ENCODE data around the gene C1orf167.

C1orf167 gene

DNA sequence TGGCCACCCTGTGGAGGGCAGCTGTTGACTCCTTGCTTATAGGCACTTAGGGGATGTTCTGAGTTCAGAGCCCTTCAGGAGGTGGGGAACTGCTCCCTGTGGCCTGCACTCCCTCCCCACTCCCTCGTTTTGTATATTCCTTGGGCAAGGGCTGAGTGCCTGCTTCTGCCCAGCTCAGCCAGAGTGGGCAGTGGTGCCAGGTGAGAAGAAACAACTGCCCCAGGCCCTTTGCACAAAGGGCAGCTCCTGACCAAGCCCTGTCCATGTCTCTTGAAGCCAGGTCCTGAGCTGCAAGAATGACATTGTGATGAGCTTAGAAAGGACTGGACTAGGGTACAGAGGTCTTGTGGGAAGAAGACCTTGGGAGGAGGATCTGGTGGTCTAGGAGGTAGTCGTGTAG, 23.9 kb upstream of the C1orf167 start:
- no peak overlapping the region for H3K4me3 ChIP-seq (ENCODE audit: extremely low read depth, insufficient read depth, low read length, poor library complexity, severe bottlenecking)
- WGBS, 2 experiments (ENCODE audit: insufficient coverage in 2 of 2) = 100% methylated on average over 2 of the region's 2 CpGs; no CpG with 5 or more reads in 1 of the 2 experiments
- H3K27ac ChIP-seq (ENCODE audit: low read depth, low read length, severe bottlenecking) = no peak overlapping the region
- H3K4me1 ChIP-seq (ENCODE audit: control insufficient read depth, insufficient read depth, low read length, poor library complexity, severe bottlenecking) = peaks cover 20% of the 10 kb centered on the region
- no peaks in the 10 kb centered on the region for H3K36me3 ChIP-seq (ENCODE audit: control insufficient read depth, insufficient read depth, low read length)
- H3K9me3 ChIP-seq (ENCODE audit: control insufficient read depth, low read length) = no peaks in the 10 kb centered on the region

DNA sequence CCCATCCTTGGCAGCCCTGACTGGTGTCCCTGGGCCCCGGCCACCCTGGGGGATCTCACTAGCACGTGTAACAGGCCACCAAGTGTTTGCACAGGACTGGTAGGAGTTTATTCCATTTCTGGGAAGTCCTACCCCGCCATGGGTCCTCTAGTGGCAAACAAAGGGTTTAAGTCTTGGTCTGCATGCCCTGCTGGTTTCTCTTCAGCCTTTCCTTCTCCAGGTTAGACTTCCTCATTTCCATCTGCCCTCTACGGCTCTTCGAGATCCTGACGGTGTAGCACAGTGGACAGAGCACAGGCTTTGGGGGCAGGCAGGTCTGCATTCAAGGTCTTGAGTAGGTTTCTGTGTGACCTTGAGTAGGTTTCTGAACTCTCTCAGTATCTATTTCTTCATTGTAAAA, 23.2 kb upstream of the C1orf167 start:
- 94% methylated on average over 2 to 3 of the region's 6 CpGs for WGBS, 2 experiments (ENCODE audit: insufficient coverage in 2 of 2)
- Histone ChIP-seq H3K4me1 (ENCODE audit: control insufficient read depth, insufficient read depth, low read length, poor library complexity, severe bottlenecking) (peaks cover 20% of the 10 kb centered on the region), H3K4me3 (ENCODE audit: extremely low read depth, insufficient read depth, low read length, poor library complexity, severe bottlenecking) (no peak overlapping the region), H3K27ac (ENCODE audit: low read depth, low read length, severe bottlenecking) (no peak overlapping the region), H3K36me3 (ENCODE audit: control insufficient read depth, insufficient read depth, low read length) (no peaks in the 10 kb centered on the region), H3K9me3 (ENCODE audit: control insufficient read depth, low read length) (no peaks in the 10 kb centered on the region)

DNA sequence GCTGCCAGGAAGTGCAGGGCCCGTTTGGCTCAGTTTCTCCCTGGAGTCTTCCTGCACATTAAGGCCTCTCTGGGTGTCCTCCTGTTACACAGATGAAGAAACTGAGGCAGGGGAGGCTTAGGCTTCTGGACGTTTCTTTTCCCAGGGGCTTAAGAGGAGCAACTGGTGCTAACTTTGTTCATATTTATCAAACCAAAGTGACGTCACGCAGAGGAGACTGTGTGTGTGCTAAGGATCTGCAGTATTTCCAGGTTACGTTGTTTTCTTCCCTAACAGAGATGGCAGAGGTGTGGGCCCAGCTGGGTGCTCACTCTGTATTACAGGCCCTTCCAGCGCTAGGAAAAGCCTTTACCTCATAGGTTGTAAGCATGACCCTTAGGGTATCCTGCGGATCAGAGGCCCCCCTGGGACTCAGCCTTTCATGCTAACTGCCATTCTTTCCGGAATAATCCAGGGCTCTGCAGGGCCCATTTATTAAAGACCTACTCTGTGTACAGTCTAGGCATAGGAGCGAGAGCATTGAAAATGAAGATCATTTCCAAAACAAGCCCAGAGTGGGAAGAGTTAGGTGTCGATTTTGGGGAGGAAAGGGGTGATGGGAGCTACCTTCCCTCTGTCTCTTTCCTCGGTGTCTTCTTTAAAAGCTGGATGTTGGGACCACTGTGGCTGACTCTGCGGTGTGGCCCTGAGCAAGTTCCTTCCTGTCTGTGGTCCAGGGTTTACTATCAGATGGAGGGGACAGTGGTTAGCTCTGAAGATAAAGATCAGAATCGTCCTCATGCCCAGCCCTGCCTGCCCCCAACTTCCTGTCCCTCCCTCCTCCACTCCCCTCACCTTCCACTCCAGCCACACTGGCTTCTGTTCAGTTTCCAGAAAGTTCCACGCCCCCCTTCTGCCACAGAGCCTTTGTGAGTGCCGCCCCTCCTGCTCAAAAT, 21.5 kb upstream of the C1orf167 start:
- Histone ChIP-seq H3K4me3 (ENCODE audit: extremely low read depth, insufficient read depth, low read length, poor library complexity, severe bottlenecking) (no peak overlapping the region), H3K4me1 (ENCODE audit: control insufficient read depth, insufficient read depth, low read length, poor library complexity, severe bottlenecking) (peaks cover 20% of the 10 kb centered on the region), H3K27ac (ENCODE audit: low read depth, low read length, severe bottlenecking) (no peak overlapping the region), H3K36me3 (ENCODE audit: control insufficient read depth, insufficient read depth, low read length) (no peaks in the 10 kb centered on the region), H3K9me3 (ENCODE audit: control insufficient read depth, low read length) (no peaks in the 10 kb centered on the region)
- 83 to 90% methylated on average over 11 to 12 of the region's 15 CpGs for WGBS, 2 experiments (ENCODE audit: insufficient coverage in 2 of 2)

DNA sequence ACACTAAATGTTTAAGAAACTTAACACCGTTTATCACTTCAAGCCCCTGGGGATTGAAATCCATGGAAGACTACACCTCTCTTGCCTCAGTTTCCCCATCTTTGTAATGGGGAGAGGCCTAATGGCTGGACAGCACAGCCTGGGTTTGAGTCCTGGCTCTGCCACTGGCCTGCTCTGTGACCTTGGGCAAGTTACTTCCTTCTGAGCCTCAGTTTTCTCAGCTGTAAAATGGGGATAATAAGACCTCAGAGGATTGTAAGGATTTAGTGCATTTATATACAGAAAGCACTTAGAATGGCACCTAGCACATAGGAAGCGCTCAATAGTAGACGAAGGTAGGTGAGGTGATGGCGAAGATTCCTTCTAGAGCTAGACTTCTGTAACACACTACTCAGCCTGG, 20.5 kb upstream of the C1orf167 start:
- H3K36me3 ChIP-seq (ENCODE audit: control insufficient read depth, insufficient read depth, low read length) = peaks cover 6% of the 10 kb centered on the region
- 89% methylated on average over 4 of the region's 4 CpGs; no CpG with 5 or more reads in 1 of the 2 experiments for WGBS, 2 experiments (ENCODE audit: insufficient coverage in 2 of 2)
- no peak overlapping the region for H3K4me3 ChIP-seq (ENCODE audit: extremely low read depth, insufficient read depth, low read length, poor library complexity, severe bottlenecking)
- peaks cover 20% of the 10 kb centered on the region for H3K4me1 ChIP-seq (ENCODE audit: control insufficient read depth, insufficient read depth, low read length, poor library complexity, severe bottlenecking)
- no peak overlapping the region for H3K27ac ChIP-seq (ENCODE audit: low read depth, low read length, severe bottlenecking)
- H3K9me3 ChIP-seq (ENCODE audit: control insufficient read depth, low read length) = no peaks in the 10 kb centered on the region

DNA sequence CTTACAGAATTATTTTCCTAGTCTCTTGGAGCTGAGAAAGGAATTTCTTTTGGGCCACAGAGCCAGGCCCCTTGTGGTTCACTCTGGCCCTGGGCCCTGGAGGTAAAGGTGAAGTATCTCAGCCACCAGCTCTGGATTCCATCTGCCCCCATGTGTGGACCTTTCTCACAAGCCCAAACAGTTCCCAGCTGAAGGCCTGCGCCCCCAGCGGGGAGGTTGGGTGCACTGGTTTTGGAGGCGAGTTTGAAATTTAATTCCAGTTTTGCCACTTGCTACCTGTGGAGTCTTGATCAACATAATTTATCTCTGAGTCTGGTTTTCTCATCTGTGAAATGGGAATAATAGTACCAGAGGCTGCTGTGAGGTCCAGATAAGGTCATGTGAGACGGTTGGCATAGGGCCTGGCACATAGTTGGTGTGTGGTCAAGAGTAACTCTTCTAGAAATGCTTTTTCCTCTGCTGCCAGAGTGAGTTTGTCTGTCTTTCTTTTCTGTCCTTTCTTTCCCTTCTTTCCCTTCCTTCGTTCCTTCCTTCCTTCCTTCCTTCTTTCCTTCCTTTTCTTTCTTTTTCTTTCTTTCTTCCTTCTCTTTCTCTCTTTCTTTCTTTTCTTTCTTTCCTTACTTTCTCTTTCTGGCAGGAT, 20.0 kb upstream of the C1orf167 start:
- 82 to 94% methylated on average over 1 to 3 of the region's 5 CpGs for WGBS, 2 experiments (ENCODE audit: insufficient coverage in 2 of 2)
- Histone ChIP-seq H3K9me3 (ENCODE audit: control insufficient read depth, low read length) (no peaks in the 10 kb centered on the region), H3K4me3 (ENCODE audit: extremely low read depth, insufficient read depth, low read length, poor library complexity, severe bottlenecking) (no peak overlapping the region), H3K4me1 (ENCODE audit: control insufficient read depth, insufficient read depth, low read length, poor library complexity, severe bottlenecking) (peaks cover 16% of the 10 kb centered on the region), H3K27ac (ENCODE audit: low read depth, low read length, severe bottlenecking) (no peak overlapping the region), H3K36me3 (ENCODE audit: control insufficient read depth, insufficient read depth, low read length) (peaks cover 9% of the 10 kb centered on the region)

DNA sequence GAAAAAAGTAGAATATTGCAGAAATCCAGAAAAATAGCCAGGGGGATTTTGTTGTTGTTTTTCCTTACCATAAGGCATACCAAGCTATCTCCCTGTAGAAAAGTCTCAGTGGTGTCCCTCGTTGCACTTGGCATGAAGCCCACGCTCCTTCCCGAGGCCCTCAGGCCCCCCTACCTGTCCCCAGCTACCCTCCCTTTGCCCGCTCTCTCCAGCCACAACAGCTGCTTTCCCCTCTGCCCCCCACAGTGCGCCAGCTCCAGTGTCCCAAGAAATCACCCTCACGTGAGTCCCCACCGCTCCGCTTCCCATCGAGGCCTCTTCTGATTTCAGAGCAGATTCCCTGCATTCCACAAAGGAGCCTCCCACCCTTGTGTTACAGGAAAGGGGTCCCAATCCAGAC, 17.7 kb upstream of the C1orf167 start:
- WGBS, 2 experiments (ENCODE audit: insufficient coverage in 2 of 2) = 93% methylated on average over 7 to 8 of the region's 9 CpGs
- Histone ChIP-seq H3K9me3 (ENCODE audit: control insufficient read depth, low read length) (no peaks in the 10 kb centered on the region), H3K36me3 (ENCODE audit: control insufficient read depth, insufficient read depth, low read length) (peaks cover 13% of the 10 kb centered on the region), H3K27ac (ENCODE audit: low read depth, low read length, severe bottlenecking) (no peak overlapping the region), H3K4me3 (ENCODE audit: extremely low read depth, insufficient read depth, low read length, poor library complexity, severe bottlenecking) (no peak overlapping the region), H3K4me1 (ENCODE audit: control insufficient read depth, insufficient read depth, low read length, poor library complexity, severe bottlenecking) (peaks cover 13% of the 10 kb centered on the region)

DNA sequence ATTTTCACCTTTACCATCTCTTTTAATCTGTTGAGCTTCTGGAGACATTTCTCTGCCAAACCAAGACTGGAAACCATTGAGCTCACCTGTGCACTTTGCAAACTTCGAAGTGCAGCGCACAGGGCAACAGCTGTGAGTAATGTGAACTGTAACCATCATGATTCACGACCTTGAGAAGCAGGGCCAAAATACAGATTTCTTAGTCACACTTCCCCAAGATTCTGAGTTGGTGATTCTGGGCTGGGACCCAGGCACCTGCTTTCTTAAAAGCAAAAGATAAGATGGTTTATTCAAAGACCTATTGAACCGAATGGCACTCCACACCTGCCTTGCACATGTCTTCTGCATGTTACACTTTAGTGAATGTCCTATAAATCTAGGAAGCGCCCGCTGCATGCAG, 15.9 kb upstream of the C1orf167 start:
- H3K4me1 ChIP-seq (ENCODE audit: control insufficient read depth, insufficient read depth, low read length, poor library complexity, severe bottlenecking) = peaks cover 2% of the 10 kb centered on the region
- no peak overlapping the region for H3K4me3 ChIP-seq (ENCODE audit: extremely low read depth, insufficient read depth, low read length, poor library complexity, severe bottlenecking)
- no peaks in the 10 kb centered on the region for H3K9me3 ChIP-seq (ENCODE audit: control insufficient read depth, low read length)
- peaks cover 18% of the 10 kb centered on the region for H3K36me3 ChIP-seq (ENCODE audit: control insufficient read depth, insufficient read depth, low read length)
- H3K27ac ChIP-seq (ENCODE audit: low read depth, low read length, severe bottlenecking) = no peak overlapping the region
- WGBS, 2 experiments (ENCODE audit: insufficient coverage in 2 of 2) = 91 to 96% methylated on average over 5 to 6 of the region's 6 CpGs

DNA sequence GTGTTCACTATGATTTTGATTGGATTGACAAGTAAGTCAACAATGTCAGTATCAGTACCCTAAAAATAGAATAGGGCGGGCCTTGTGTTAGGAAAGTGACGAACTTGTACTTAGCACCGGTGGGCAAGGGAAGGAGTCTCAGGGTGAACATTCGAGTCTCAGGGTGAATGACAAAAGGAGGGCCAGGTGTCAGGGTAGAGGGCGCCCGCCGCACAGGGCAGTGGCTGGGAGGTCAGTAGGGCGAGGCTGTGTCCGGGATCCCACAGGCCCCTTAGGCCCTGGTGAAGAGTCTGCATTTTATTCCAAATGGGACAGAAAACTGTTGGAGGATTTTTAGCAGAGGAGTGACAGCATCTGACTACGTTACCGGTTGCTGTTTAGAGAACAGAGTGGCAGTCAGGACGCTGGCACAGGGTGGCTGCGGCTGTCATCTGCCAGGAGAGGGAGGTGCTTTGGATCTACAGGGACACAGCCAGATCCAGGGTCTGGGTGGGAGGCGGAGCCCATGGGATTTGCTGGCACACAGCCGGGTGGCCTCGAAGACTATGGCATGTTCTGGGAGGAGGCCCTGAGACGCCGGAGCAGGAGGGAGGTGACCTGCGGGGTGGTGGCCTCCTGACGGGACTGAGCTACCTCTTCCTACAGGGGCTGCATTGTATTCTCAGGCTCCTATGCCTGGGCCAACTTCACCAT, 15.1 kb upstream of the C1orf167 start:
- WGBS, 2 experiments (ENCODE audit: insufficient coverage in 2 of 2) = 86 to 87% methylated on average over 19 to 20 of the region's 20 CpGs
- no peak overlapping the region for H3K4me3 ChIP-seq (ENCODE audit: extremely low read depth, insufficient read depth, low read length, poor library complexity, severe bottlenecking)

DNA sequence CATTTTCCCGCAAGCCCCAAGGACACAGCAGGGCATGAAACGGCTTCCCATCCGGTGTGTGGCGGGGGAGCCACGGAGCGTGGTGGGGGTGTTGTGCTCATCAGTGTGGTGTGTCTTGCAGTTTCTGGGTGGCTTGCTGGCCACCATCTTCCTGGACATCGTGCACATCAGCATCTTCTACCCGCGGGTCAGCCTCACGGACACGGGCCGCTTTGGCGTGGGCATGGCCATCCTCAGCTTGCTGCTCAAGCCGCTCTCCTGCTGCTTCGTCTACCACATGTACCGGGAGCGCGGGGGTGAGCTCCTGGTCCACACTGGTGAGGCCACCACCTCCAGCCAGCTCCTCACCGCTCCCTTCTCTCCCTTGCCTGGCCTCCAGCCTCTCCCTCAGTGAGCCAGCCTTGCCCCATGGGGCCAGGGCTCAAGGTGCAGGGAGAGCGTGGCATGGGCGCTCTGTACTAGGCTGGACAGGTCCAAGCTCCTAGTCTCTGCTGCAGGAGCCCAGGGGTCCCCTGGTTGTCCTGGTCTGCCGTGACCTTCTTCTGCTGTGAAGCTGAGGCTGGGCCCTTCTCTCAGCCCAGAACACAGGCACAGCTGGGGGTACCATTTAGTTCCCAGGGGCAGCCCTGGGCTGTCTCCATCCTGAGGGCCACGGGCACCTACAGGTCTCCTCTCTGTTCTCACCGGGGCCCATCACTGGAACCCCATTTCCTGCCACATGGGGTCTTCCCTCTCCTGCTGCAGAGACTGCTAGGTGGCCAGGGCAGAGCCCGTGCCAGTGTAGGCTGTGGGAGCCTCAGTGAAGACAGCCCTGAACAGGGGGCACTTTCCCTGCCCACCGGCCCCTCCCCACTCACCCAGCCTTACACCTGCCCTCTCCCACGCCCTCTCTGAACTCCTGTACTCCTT, 13.4 kb upstream of the C1orf167 start:
- Histone ChIP-seq H3K4me3 (ENCODE audit: extremely low read depth, insufficient read depth, low read length, poor library complexity, severe bottlenecking) (no peak overlapping the region), H3K4me1 (ENCODE audit: control insufficient read depth, insufficient read depth, low read length, poor library complexity, severe bottlenecking) (peaks cover 10% of the 10 kb centered on the region), H3K36me3 (ENCODE audit: control insufficient read depth, insufficient read depth, low read length) (peaks cover 21% of the 10 kb centered on the region), H3K9me3 (ENCODE audit: control insufficient read depth, low read length) (no peaks in the 10 kb centered on the region), H3K27ac (ENCODE audit: low read depth, low read length, severe bottlenecking) (no peak overlapping the region)
- WGBS, 2 experiments (ENCODE audit: insufficient coverage in 2 of 2) = 94 to 98% methylated on average over 23 to 26 of the region's 27 CpGs

More for the DNA sequence above, 15.1 kb upstream of the C1orf167 start:
- peaks cover 21% of the 10 kb centered on the region for H3K36me3 ChIP-seq (ENCODE audit: control insufficient read depth, insufficient read depth, low read length)
- H3K27ac ChIP-seq (ENCODE audit: low read depth, low read length, severe bottlenecking) = no peak overlapping the region
- no peaks in the 10 kb centered on the region for H3K4me1 ChIP-seq (ENCODE audit: control insufficient read depth, insufficient read depth, low read length, poor library complexity, severe bottlenecking)
- H3K9me3 ChIP-seq (ENCODE audit: control insufficient read depth, low read length) = no peaks in the 10 kb centered on the region

DNA sequence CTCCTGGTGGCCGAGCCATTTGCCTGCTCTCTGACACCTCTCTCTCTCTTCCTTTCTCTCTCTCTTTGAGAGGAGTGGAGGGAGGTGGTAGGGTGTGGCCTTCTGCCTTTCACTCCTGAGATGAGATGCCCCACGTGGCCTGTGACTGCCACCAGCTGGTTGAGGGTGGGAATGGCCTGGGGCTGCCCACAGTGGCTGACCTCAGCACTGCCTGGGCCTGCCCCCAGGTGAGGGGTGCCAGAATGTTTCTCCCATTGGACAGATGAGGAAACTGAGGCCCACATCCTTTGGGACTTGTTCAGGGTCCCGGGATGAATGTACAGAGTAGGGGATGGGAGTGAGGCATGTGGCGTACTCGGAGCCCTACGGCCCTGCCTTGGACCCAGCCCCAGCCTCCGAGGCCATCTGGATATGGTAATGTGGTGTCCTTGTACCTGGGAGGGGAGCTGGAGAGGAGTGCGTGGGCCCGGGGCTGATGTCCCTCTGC, 12.7 kb upstream of the C1orf167 start:
- no peaks in the 10 kb centered on the region for H3K9me3 ChIP-seq (ENCODE audit: control insufficient read depth, low read length)
- peaks cover 16% of the 10 kb centered on the region for H3K4me1 ChIP-seq (ENCODE audit: control insufficient read depth, insufficient read depth, low read length, poor library complexity, severe bottlenecking)
- no peak overlapping the region for H3K4me3 ChIP-seq (ENCODE audit: extremely low read depth, insufficient read depth, low read length, poor library complexity, severe bottlenecking)
- 91 to 100% methylated on average over 7 of the region's 9 CpGs for WGBS, 2 experiments (ENCODE audit: insufficient coverage in 2 of 2)
- H3K27ac ChIP-seq (ENCODE audit: low read depth, low read length, severe bottlenecking) = no peak overlapping the region
- H3K36me3 ChIP-seq (ENCODE audit: control insufficient read depth, insufficient read depth, low read length) = peaks cover 21% of the 10 kb centered on the region

All from mesodermal cell (in vitro differentiated cells).